GM23248 (cell line): ENCODE measurements around the gene TFR2. TPM values are rescaled to one million over a fixed set of nuclear protein-coding genes. Genes with fewer than 3 reads are reported as not detected.
"Not testable (repeated sequence)": the region's sequence is repeated elsewhere in the genome, so short reads cannot be mapped to it uniquely, and the experiment has no call there.

ENCODE experiments used
- DNase-seq: peaks from one replicate; pipeline ENCODE4 v3.0.0-alpha.2; 2015
- H2AFZ ChIP-seq: fragments of 200-600 bp; sonication (generic); 2 replicates; pipeline ENCODE4 v1.6.1; 2016; ENCODE audit warnings: antibody characterized with exemption
- H3F3A ChIP-seq: fragments of 200-600 bp; sonication (generic); 2 replicates; pipeline ENCODE4 v1.6.1; 2016; ENCODE audit warnings: mild to moderate bottlenecking, antibody characterized with exemption, mixed run types; ENCODE audit not compliant: insufficient read depth
- H3K27ac ChIP-seq: fragments of 200-600 bp; sonication (generic); 2 replicates; pipeline ENCODE4 v1.5.1; 2016; ENCODE audit warnings: mild to moderate bottlenecking
- H3K27me3 ChIP-seq: fragments of 200-600 bp; sonication (generic); replicated peaks from 2 replicates; pipeline ENCODE4 v1.6.1; 2016; ENCODE audit warnings: mild to moderate bottlenecking; ENCODE audit not compliant: insufficient read depth
- H3K36me3 ChIP-seq: fragments of 200-600 bp; sonication (generic); 2 replicates; pipeline ENCODE4 v1.6.1; 2016; ENCODE audit warnings: low read depth, mild to moderate bottlenecking
- H3K4me1 ChIP-seq: fragments of 200-600 bp; sonication (generic); 2 replicates; pipeline ENCODE4 v1.6.1; 2016; ENCODE audit warnings: mild to moderate bottlenecking; ENCODE audit not compliant: insufficient read depth
- H3K4me2 ChIP-seq: fragments of 200-600 bp; sonication (generic); one replicate; pipeline ENCODE4 v1.6.1; 2016; ENCODE audit warnings: mild to moderate bottlenecking; ENCODE audit not compliant: unreplicated experiment
- H3K4me3 ChIP-seq: fragments of 200-600 bp; sonication (generic); 2 replicates; pipeline ENCODE4 v1.5.1; 2016; ENCODE audit warnings: mild to moderate bottlenecking
- H3K79me2 ChIP-seq: fragments of 200-600 bp; sonication (generic); 2 replicates; pipeline ENCODE4 v1.6.1; 2016; ENCODE audit warnings: mild to moderate bottlenecking; ENCODE audit not compliant: insufficient read depth
- H3K9ac ChIP-seq: fragments of 200-600 bp; sonication (generic); 2 replicates; pipeline ENCODE4 v1.6.1; 2016; ENCODE audit warnings: mild to moderate bottlenecking
- H3K9me2 ChIP-seq: fragments of 200-600 bp; sonication (generic); 2 replicates; pipeline ENCODE4 v1.6.1; 2016; ENCODE audit warnings: mixed run types, mild to moderate bottlenecking, moderate library complexity; ENCODE audit not compliant: insufficient read depth
- H3K9me3 ChIP-seq: fragments of 200-600 bp; sonication (generic); one replicate; pipeline ENCODE4 v1.6.1; 2017; ENCODE audit warnings: low read depth
- H4K20me1 ChIP-seq: fragments of 200-600 bp; sonication (generic); 2 replicates; pipeline ENCODE4 v1.6.0; 2016; ENCODE audit not compliant: insufficient read depth
- EZH2 ChIP-seq: fragments of 200-600 bp; sonication (generic); IDR thresholded peaks from 2 replicates; pipeline ENCODE4 v1.6.1; 2018; ENCODE audit warnings: antibody characterized with exemption, mild to moderate bottlenecking; ENCODE audit not compliant: insufficient read depth, poor library complexity, severe bottlenecking
- EZH2phosphoT487 ChIP-seq: fragments of 200-600 bp; sonication (generic); IDR thresholded peaks from 2 replicates; pipeline ENCODE4 v1.6.1; 2018; ENCODE audit warnings: antibody characterized with exemption, moderate library complexity, mild to moderate bottlenecking, low read depth; ENCODE audit not compliant: insufficient read depth
- WGBS, 2 experiments: methylation state at CpG; one replicate each; pipeline ENCODE4 v1.1.6; 2015 to 2017; ENCODE audit warnings: low lambda C conversion rate in 2 of 2, low coverage in 1 of 2; ENCODE audit errors: missing lambda C conversion rate in 2 of 2; 5-methylcytosine and 5-hydroxymethylcytosine counted together
- in situ Hi-C: fragments of 300-500 bp; cut with MboI; formaldehyde crosslinking; loops from 2 replicates; pipeline ENCODE4 v1.15.0; 2020
- polyA plus RNA-seq: library from polyadenylated mRNA; unstranded; fragments of >200 nt; fragmentation: Nextera tagmentation; extraction: Ambion mirVana; gene quantifications from 2 replicates; pipeline ENCODE4 v1.2.1, GENCODE V29; 2016
- total RNA-seq: library from RNA; depleted of rRNA; stranded (reverse); fragments of >200 nt; shearing (Covaris generic); gene quantifications from 2 replicates; pipeline ENCODE4 v1.2.3, GENCODE V29; 2014

The TFR2 gene
- total and polyA plus RNA-seq, 2 experiments from 2014 or later: 0.11 to 0.79 TPM

DNA sequence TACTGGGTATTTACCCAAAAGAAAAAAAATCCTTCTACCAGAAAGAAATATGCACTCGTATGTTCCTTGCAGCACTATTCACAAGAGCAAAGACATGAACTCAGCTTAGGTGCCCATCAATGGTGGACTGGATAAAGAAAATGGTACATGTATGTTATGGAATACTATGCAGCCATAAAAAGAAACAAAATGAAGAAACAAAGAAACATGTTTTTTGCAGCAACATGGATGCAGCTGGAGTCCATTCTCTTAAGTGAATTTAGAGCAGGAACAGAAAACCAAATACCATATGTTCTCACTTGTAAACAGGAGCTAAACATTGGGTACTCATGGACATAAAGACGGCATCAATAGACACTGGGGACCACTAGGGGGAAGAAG, 26.7 kb upstream of the TFR2 start:
- no peaks in the 10 kb centered on the region for H3F3A ChIP-seq
- no peak for DNase-seq
- no peaks in the 10 kb centered on the region for H3K9me2 ChIP-seq
- no peaks in the 10 kb centered on the region for H3K36me3 ChIP-seq
- no peaks in the 10 kb centered on the region for H3K27me3 ChIP-seq
- TF ChIP-seq EZH2phosphoT487 (no peak), EZH2 (no peak)
- in situ Hi-C loops: no loop called here
- no peak overlapping the region for H3K27ac ChIP-seq
- WGBS, 2 experiments: 46 to 52% methylated on average over 2 of the region's 2 CpGs
- no peak overlapping the region for H3K4me2 ChIP-seq
- H2AFZ ChIP-seq: no peak overlapping the region
- no peaks in the 10 kb centered on the region for H4K20me1 ChIP-seq
- no peak overlapping the region for H3K9ac ChIP-seq
- no peaks in the 10 kb centered on the region for H3K79me2 ChIP-seq
- H3K4me3 ChIP-seq: no peak overlapping the region
- no peaks in the 10 kb centered on the region for H3K9me3 ChIP-seq
- no peaks in the 10 kb centered on the region for H3K4me1 ChIP-seq

DNA sequence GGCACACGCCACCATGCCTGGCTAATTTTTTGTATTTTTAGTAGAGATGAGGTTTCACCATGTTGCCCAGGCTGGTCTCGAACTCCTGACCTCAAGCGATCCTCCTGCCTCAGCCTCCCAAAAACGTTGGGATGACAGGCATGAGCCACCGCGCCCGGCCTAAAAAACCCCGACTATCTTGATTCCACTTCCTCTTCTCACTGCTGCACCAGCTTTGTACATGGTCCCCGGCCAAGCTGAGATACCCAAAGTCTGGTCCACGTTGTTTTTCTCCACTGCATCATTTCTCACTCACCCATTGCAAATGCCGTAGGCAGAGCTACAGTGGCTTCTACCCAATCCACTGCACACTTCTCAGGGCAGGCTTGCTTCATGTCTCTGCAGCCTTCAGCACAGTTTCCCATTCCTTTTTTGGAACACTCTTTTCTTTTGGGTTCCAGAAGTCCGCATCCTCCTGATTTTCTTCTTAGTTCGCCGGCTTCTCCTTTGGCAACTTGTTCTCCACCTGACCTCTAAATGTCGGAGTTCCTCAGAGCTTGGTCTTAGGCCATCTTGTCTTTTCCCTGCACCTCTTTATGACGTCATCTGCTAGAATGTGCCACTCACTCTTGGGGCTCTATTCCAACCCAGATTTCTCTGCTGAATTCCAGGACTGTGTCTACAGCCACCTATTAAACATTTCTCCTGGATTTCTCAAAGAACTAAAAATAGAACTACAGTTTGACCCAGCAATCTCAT, 26.1 kb upstream of the TFR2 start:
- Histone ChIP-seq H3K9ac (no peak overlapping the region), H4K20me1 (no peaks in the 10 kb centered on the region), H3K4me2 (no peak overlapping the region), H3F3A (no peaks in the 10 kb centered on the region), H3K27ac (no peak overlapping the region), H3K9me3 (no peaks in the 10 kb centered on the region), H3K4me3 (no peak overlapping the region), H3K36me3 (no peaks in the 10 kb centered on the region), H3K9me2 (no peaks in the 10 kb centered on the region), H3K27me3 (no peaks in the 10 kb centered on the region), H3K79me2 (no peaks in the 10 kb centered on the region), H3K4me1 (no peaks in the 10 kb centered on the region), H2AFZ (no peak overlapping the region)
- in situ Hi-C loops: no loop called here
- TF ChIP-seq EZH2 (no peak), EZH2phosphoT487 (no peak)
- WGBS, 2 experiments: 73 to 76% methylated on average over 16 of the region's 16 CpGs
- DNase-seq: no peak

DNA sequence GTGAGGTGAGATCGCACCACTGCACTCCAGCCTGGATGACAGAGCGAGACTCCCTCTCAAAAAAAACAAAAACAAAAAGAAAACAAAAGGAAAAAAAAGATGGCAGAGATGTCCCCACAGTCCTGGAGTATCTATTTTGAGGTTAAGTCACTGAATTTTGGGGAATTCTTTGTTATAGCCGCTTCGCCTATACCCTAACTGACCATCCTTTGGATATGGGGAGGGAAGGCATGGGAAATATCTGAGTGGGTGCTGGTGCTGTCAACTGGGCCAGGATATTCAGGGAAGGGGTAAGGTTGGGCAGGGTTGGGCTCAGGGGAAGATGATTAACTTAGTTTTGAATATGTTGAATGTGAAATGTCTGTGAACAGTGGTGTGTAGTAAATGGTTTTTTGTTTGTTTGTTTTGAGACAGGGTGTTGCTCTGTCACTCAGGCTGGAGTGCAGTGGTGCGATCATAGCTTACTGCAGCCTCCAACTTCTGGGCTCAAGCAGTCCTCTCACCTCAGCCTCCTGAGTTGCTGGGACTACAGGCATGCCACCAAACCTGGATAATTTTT, 23.9 kb upstream of the TFR2 start:
- H3K27me3 ChIP-seq: no peaks in the 10 kb centered on the region
- no peaks in the 10 kb centered on the region for H3K9me2 ChIP-seq
- no peaks in the 10 kb centered on the region for H3F3A ChIP-seq
- H3K27ac ChIP-seq: no peak overlapping the region
- no peaks in the 10 kb centered on the region for H3K79me2 ChIP-seq
- no peak overlapping the region for H3K4me2 ChIP-seq
- H3K36me3 ChIP-seq: no peaks in the 10 kb centered on the region
- no peak overlapping the region for H3K9ac ChIP-seq
- no peaks in the 10 kb centered on the region for H3K9me3 ChIP-seq
- no peak for TF ChIP-seq EZH2phosphoT487
- TF ChIP-seq EZH2: no peak
- H3K4me3 ChIP-seq: no peak overlapping the region
- no peaks in the 10 kb centered on the region for H4K20me1 ChIP-seq
- no peak for DNase-seq
- WGBS, 2 experiments: 81 to 82% methylated on average over 5 of the region's 5 CpGs
- H3K4me1 ChIP-seq: no peaks in the 10 kb centered on the region
- H2AFZ ChIP-seq: no peak overlapping the region
- in situ Hi-C loops: no loop called here

DNA sequence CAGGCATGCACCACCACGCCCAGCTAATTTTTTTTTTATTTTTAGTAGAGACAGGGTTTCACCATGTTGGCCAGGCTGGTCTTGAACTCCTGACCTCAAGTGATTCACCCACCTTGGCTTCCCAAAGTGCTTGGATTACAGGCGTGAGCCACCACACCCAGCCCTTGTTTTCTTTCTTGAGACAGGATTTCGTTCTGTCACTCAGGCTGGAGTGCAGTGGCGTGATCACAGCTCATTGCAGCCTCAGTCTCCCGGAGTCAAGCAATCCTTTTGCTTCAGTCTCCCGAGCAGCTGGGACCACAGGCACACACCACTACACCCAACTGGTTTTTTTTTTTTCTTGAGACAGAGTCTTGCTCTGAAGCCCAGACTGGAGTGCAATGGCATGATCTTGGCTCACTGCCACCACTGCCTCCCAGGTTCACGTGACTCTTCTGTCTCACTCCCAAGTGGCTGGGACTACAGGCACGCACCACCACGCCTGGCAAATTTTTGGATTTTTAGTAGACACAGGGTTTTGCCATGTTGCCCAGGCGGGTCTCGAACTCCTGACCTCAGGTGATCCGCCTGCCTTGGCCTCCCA, 20.9 kb upstream of the TFR2 start:
- H3K79me2 ChIP-seq, H3K9me3 ChIP-seq, DNase-seq, H3K9ac ChIP-seq, H3K4me3 ChIP-seq, H3K27me3 ChIP-seq, H4K20me1 ChIP-seq, in situ Hi-C loops, H3K9me2 ChIP-seq, H2AFZ ChIP-seq, H3K4me2 ChIP-seq, H3F3A ChIP-seq, H3K27ac ChIP-seq, H3K4me1 ChIP-seq, H3K36me3 ChIP-seq: not testable (repeated sequence)
- WGBS, 2 experiments: 67% methylated on average over 12 of the region's 12 CpGs
